ENCODE data around the gene PARVB.

DNA sequence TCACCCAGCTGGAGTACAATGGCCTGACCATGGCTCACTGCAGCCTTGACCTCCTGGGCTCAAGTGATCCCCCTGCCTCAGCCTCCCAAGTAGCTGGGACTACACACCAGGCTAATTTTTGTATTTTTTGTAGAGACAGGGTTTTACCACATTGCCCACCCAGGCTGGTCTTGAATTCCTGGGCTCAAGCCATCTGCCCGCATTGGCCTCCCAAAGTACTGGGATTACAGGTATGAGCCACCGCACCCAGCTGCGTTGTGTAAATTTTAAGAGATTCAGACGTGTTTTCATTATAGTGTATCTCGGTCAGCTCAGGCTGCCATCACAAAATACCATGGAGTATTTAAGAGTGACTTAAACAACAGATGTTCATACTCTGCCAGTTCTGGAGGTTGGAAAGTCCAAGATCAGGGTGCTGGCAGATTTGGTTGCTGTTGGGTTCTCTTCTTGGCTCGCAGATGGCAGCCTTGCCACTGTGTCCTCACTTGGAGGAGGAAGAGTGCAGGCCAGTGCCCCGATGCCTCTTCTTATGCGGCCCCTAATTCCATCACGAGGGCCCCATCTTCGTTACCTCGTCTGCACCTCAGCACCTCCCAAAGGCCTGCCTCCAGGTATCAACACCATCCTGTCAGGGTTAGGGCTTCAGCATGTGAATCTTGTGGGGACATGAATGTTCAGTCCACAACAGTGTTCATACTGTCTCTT lies 32.6 kb upstream of the PARVB start:
- TF ChIP-seq EZH2 (IDR thresholded peaks at IDR 0.05; ENCODE audit: low read length) = no peak
- TF ChIP-seq, protein P1, sequence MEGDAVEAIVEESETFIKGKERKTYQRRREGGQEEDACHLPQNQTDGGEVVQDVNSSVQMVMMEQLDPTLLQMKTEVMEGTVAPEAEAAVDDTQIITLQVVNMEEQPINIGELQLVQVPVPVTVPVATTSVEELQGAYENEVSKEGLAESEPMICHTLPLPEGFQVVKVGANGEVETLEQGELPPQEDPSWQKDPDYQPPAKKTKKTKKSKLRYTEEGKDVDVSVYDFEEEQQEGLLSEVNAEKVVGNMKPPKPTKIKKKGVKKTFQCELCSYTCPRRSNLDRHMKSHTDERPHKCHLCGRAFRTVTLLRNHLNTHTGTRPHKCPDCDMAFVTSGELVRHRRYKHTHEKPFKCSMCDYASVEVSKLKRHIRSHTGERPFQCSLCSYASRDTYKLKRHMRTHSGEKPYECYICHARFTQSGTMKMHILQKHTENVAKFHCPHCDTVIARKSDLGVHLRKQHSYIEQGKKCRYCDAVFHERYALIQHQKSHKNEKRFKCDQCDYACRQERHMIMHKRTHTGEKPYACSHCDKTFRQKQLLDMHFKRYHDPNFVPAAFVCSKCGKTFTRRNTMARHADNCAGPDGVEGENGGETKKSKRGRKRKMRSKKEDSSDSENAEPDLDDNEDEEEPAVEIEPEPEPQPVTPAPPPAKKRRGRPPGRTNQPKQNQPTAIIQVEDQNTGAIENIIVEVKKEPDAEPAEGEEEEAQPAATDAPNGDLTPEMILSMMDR (optimal IDR thresholded peaks at IDR 0.05 in 1 of 3, IDR thresholded peaks at IDR 0.05 in 1 of 3, conservative IDR thresholded peaks at IDR 0.05 in 1 of 3; ENCODE audit: extremely low read depth in 1 of 3, insufficient read depth in 2 of 3, low read length in 3 of 3) = no peak
